ENCODE measurements around the gene MTCL1.
A peak's percentile ranks its signal among the peaks of the same experiment; 100 is the strongest.

MTCL1 gene

DNA sequence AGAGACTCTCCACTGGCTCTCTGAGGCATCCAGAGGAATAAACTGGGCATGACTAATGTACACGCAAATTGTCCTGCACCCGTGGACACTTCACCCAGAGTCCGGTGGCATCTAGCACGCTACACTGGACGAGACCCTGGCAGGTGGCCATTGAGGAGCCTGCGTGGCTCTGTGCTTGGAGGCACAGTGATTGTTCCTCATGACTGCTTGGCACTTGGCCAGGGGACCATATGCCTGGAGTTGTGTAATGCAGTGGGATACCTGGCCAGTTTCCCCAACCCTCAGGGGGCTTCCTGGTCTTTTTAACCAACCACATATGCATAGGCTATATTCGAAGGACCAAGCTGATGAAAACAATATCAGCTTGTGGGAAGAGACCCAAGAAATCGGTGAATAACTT, 66.6 kb downstream of the MTCL1 start:
- no peak for TF ChIP-seq CTCF (IDR thresholded peaks at IDR 0.05; ENCODE audit: low read depth, low read length)
- peak; percentile 30 for DNase-seq (ENCODE audit: extremely low read depth, low read depth)

GRCh38 chr18:8773980-8774379, 68.6 kb downstream of the MTCL1 start:
- TF ChIP-seq CTCF (IDR thresholded peaks at IDR 0.05; ENCODE audit: low read depth, low read length): no peak

GRCh38 chr18:8776013-8776943, 70.9 kb downstream of the MTCL1 start:
- no peak for DNase-seq (ENCODE audit: extremely low read depth, low read depth)
- no peak for TF ChIP-seq CTCF (IDR thresholded peaks at IDR 0.05; ENCODE audit: low read depth, low read length)

More at GRCh38 chr18:8773980-8774379, 68.6 kb downstream of the MTCL1 start:
- DNase-seq (ENCODE audit: extremely low read depth, low read depth): no peak

DNA sequence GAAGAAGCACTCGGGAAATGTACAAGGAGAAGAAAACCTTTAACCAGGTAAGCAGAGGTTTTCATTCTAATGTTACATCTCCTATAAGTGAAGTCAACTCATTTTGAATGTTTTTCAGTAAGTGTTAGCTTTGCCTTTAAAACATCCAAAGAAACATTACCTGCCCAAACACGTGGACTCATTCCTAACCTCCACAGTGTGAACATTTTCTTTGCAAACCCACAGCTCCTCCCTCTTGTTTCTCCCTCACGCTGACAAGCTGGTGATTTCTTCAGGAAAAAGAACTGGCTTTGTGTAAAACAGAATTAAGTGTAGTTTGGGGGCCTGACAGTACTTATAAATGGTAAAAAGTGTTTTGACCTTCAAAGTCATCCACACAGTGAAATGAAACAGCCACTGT, 72.5 kb downstream of the MTCL1 start:
- no peak for TF ChIP-seq CTCF (IDR thresholded peaks at IDR 0.05; ENCODE audit: low read depth, low read length)
- no peak for DNase-seq (ENCODE audit: extremely low read depth, low read depth)

DNA sequence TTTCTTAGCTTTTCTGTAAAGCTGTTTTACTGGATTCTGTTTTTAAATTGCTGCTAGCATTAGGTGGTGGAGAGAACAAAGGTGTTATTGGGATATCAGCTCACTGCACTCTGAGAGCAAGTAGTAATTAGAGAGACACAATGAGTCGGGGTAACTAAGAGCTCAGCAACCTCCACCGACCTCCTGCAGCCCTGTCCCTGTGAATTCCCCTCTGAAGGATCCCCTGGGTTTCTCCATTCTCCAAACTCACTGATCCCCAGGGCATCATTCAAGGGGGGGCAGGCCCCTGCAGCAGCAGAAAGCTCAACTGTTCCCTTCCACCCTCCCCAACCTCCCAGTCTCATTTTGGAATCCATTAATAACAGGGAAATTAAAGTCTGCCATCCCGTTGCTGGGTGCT, 73.0 kb downstream of the MTCL1 start:
- no peak for DNase-seq (ENCODE audit: extremely low read depth, low read depth)
- no peak for TF ChIP-seq CTCF (IDR thresholded peaks at IDR 0.05; ENCODE audit: low read depth, low read length)

GRCh38 chr18:8778824-8779223, 73.5 kb downstream of the MTCL1 start:
- DNase-seq (ENCODE audit: extremely low read depth, low read depth): no peak
- no peak for TF ChIP-seq CTCF (IDR thresholded peaks at IDR 0.05; ENCODE audit: low read depth, low read length)

DNA sequence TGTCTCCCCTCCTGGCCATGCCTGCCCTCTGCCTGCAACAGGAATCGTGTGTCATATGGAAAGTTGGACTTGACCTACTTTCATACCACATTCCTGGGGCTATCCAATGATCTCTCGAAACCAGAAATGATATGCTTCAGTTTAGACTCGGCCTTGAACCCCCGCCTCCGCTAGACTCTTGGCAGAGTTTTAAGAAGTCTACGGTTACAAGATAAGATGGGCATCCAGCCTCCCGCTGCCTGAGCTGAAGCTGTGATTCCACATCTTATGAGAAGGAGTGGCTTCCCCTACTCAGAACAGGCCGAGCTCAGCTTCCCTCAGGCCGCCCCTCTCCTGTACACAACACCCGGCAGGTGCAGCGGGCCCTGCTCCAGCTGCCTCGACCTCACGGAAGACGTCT, 73.9 kb downstream of the MTCL1 start:
- DNase-seq (ENCODE audit: extremely low read depth, low read depth): no peak
- no peak for TF ChIP-seq CTCF (IDR thresholded peaks at IDR 0.05; ENCODE audit: low read depth, low read length)

Data from AG09319 (cell line).